Measurements from ENCODE around the gene UBN2. TPM values are rescaled to one million over a fixed set of nuclear protein-coding genes. Genes with fewer than 3 reads are reported as not detected.
"Not testable (repeated sequence)": the region's sequence is repeated elsewhere in the genome, so short reads cannot be mapped to it uniquely, and the experiment has no call there.

UBN2 gene
- total RNA-seq, 3 donors from 2014 or later (not counting 1 experiment from before 2014, with no cell fraction given), result 17.6 to 33.2 (median 21.2) TPM

GRCh38 chr7:139304517-139304916 is 73.5 kb downstream of the UBN2 start:
- H3K4me3 Mint-ChIP-seq, result no peak overlapping the region
- intact Hi-C loops (cut with micrococcal nuclease), result no loop called here
- no peak overlapping the region for H3K27ac Mint-ChIP-seq

GRCh38 chr7:139317939-139318505 is 87.0 kb downstream of the UBN2 start:
- Mint-ChIP-seq H3K9me3 (no peaks in the 10 kb centered on the region), H3K4me1 (no peaks in the 10 kb centered on the region), H3K27me3 (ENCODE audit: low read depth in 2 of 2) (peaks cover 0 to 3% of the 10 kb centered on the region in 2 donors), H3K4me3 (no peak overlapping the region), H3K36me3 (no peaks in the 10 kb centered on the region), H3K27ac (no peak overlapping the region)
- no peak overlapping the region for H3K4me3 ChIP-seq (ENCODE audit: low read length)
- intact Hi-C loops (cut with micrococcal nuclease), result no loop called here
- WGBS (ENCODE audit: insufficient coverage), result 81% methylated on average over 5 of the region's 5 CpGs
- no peaks in the 10 kb centered on the region for H3K9me3 ChIP-seq (ENCODE audit: control insufficient read depth, insufficient read depth, low read length)
- H3K4me1 ChIP-seq (ENCODE audit: control insufficient read depth, insufficient read depth, low read length), result no peaks in the 10 kb centered on the region
- DNase-seq, result no peak
- no peaks in the 10 kb centered on the region for H3K36me3 ChIP-seq (ENCODE audit: control insufficient read depth, insufficient read depth, low read length)
- ATAC-seq, result no peak
- no peak overlapping the region for H3K27ac ChIP-seq (ENCODE audit: low read length)
- no peak for TF ChIP-seq CTCF (IDR thresholded peaks at IDR 0.05)
- no peaks in the 10 kb centered on the region for H3K27me3 ChIP-seq (ENCODE audit: control insufficient read depth, insufficient read depth, low read length)

More at GRCh38 chr7:139304517-139304916, 73.5 kb downstream of the UBN2 start:
- Mint-ChIP-seq H3K4me1 (no peaks in the 10 kb centered on the region), H3K9me3 (no peaks in the 10 kb centered on the region), H3K36me3 (no peaks in the 10 kb centered on the region), H3K27me3 (ENCODE audit: low read depth in 2 of 2) (no peaks in the 10 kb centered on the region)
- no peaks in the 10 kb centered on the region for H3K4me1 ChIP-seq (ENCODE audit: control insufficient read depth, insufficient read depth, low read length)
- no peak for ATAC-seq
- WGBS (ENCODE audit: insufficient coverage), result 95% methylated on average over 1 of the region's 1 CpG
- H3K4me3 ChIP-seq (ENCODE audit: low read length), result no peak overlapping the region
- DNase-seq, result no peak
- H3K9me3 ChIP-seq (ENCODE audit: control insufficient read depth, insufficient read depth, low read length), result no peaks in the 10 kb centered on the region
- TF ChIP-seq CTCF (IDR thresholded peaks at IDR 0.05), result no peak
- H3K36me3 ChIP-seq (ENCODE audit: control insufficient read depth, insufficient read depth, low read length), result peaks cover 4% of the 10 kb centered on the region
- no peaks in the 10 kb centered on the region for H3K27me3 ChIP-seq (ENCODE audit: control insufficient read depth, insufficient read depth, low read length)
- H3K27ac ChIP-seq (ENCODE audit: low read length), result no peak overlapping the region

GRCh38 chr7:139321071-139321745 is 90.2 kb downstream of the UBN2 start:
- H3K9me3 Mint-ChIP-seq, result no peaks in the 10 kb centered on the region
- ATAC-seq (no peak), DNase-seq (peak in 1 of 2 donors; percentile 23)
- H3K4me3 Mint-ChIP-seq, result no peak overlapping the region
- Histone ChIP-seq H3K27ac (ENCODE audit: low read length) (no peak overlapping the region), H3K9me3 (ENCODE audit: control insufficient read depth, insufficient read depth, low read length) (no peaks in the 10 kb centered on the region), H3K27me3 (ENCODE audit: control insufficient read depth, insufficient read depth, low read length) (no peaks in the 10 kb centered on the region), H3K4me3 (ENCODE audit: low read length) (no peak overlapping the region), H3K4me1 (ENCODE audit: control insufficient read depth, insufficient read depth, low read length) (no peaks in the 10 kb centered on the region), H3K36me3 (ENCODE audit: control insufficient read depth, insufficient read depth, low read length) (no peaks in the 10 kb centered on the region)
- H3K36me3 Mint-ChIP-seq, result no peaks in the 10 kb centered on the region
- no peaks in the 10 kb centered on the region for H3K4me1 Mint-ChIP-seq
- TF ChIP-seq CTCF (IDR thresholded peaks at IDR 0.05), result no peak
- H3K27ac Mint-ChIP-seq, result no peak overlapping the region
- peaks cover 0 to 3% of the 10 kb centered on the region in 2 donors for H3K27me3 Mint-ChIP-seq (ENCODE audit: low read depth in 2 of 2)
- intact Hi-C loops (cut with micrococcal nuclease), result no loop called here
- WGBS (ENCODE audit: insufficient coverage), result 84% methylated on average over 11 of the region's 11 CpGs

GRCh38 chr7:139324709-139325108 is 93.7 kb downstream of the UBN2 start:
- 95% methylated on average over 9 of the region's 11 CpGs for WGBS (ENCODE audit: insufficient coverage)
- H3K27ac Mint-ChIP-seq; H3K27me3 Mint-ChIP-seq (ENCODE audit: low read depth in 2 of 2): not testable (repeated sequence)

More at GRCh38 chr7:139324709-139325108, 93.7 kb downstream of the UBN2 start:
- H3K36me3 Mint-ChIP-seq; H3K27ac ChIP-seq (ENCODE audit: low read length); DNase-seq; H3K9me3 Mint-ChIP-seq; H3K36me3 ChIP-seq (ENCODE audit: control insufficient read depth, insufficient read depth, low read length); H3K4me3 ChIP-seq (ENCODE audit: low read length); H3K4me3 Mint-ChIP-seq; H3K9me3 ChIP-seq (ENCODE audit: control insufficient read depth, insufficient read depth, low read length); H3K27me3 ChIP-seq (ENCODE audit: control insufficient read depth, insufficient read depth, low read length); ATAC-seq; H3K4me1 ChIP-seq (ENCODE audit: control insufficient read depth, insufficient read depth, low read length); H3K4me1 Mint-ChIP-seq; intact Hi-C loops (cut with micrococcal nuclease): not testable (repeated sequence)
